GM19372 (cell line): Measurements from ENCODE around the gene SUSD6.
"Not testable (repeated sequence)": the region's sequence is repeated elsewhere in the genome, so short reads cannot be mapped to it uniquely, and the experiment has no call there.

Experiments used
- ATAC-seq: cut with Tn5 transposase; IDR thresholded peaks from one replicate; pipeline ENCODE4 v1.9.1; 2021; ENCODE audit warnings: mild to moderate bottlenecking, low read depth, moderate library complexity; ENCODE audit not compliant: unreplicated experiment

SUSD6 gene

DNA sequence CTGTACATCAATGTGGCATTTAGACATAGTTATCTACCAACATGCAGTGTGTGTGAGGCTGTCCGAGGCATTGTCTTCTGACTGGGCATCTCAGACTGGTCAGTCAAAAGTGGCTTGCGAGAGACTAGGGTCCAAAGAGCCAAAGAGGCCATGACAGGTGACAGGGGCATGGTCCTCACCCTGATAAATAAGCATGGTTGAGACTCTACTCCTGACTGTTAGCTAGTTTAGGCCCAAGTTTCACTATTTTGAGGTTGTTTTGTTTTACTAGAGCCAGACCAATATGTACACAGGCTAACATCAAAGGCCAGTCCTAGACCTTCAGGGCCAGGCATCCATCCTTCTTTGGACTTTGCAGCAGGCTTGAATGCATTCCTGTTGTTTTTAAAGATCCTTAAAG is 78.6 kb downstream of the SUSD6 start:
- no peak for ATAC-seq

DNA sequence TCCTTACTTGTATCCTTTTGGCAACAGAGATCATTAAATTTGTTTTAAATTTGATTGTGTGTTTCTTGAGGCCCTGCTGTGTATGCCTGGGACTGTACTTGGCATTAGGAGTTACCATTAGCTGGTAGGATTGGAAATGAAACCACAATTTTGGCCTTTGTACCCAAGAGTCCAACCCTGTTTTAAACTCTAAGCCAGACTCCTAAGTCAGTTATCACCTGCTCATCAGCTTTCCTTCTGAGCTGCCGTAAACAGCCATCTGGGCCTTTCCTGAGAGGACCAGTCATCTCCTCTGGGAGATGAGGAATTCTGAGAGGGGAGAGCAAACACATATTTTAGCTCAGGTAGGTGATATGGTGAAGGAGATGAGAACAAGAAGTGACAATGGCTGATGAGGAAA is 81.2 kb downstream of the SUSD6 start:
- no peak for ATAC-seq

DNA sequence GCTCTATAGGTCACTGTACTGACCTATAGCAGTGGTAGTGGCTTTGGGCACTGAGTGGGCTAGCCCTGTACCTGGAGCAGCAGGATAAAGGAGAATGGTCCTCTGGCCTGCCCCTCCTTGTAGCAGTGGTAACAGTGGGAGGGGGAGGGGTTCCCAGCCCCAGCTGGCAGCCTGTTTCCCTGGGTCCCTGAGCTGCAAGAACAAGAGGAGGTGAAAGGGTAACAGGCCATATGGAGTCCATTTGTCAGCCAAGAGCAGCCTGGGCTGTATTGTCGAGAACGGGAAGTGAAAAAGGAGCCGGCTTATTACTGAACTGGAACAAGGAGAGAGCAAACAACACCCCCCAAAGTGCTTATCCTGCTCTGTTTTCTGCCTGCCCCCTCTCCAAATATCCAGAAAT is 81.7 kb downstream of the SUSD6 start:
- no peak for ATAC-seq

DNA sequence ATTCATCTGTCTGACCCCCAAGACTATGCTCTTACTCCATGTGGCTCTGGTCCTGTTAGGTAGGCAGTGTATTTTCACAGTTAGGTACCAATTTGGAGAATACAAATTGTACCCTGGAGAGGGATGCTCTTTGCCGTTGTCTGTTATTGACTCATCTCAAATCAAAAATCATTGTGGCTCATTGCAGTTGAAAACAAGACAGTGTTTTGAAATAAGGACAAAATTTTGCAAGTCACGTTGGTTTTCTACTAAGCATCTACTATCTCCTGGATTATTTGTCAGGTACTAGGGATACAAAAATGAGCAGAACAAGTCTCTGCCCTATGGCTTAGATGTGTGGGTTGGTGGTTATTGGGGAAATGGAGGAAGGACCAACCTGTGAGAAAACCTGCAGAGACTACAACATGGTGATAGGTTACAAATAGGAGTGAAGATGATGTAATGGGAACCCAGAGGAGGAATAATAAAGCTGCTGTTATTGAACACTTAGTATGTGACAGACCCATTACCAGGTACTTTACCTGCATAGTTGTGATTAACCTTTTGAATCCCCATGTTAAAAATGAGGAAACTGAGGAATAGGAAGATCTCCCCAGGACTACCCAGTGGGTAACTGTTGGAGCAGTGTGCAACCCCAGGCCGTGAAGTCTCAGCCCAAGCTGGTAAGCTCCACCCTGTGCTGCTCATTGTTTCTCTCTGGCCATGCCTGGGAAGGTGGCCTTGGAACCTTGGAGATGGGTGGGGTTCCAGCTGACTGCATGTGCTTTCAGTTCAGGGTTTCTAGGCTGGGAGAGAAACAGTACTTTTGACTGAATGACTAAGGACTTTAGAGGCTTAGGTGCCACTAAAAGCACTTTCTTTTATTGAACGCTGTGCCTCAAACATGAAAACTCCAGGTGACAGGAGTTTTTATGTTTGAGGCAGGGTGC is 82.7 kb downstream of the SUSD6 start:
- no peak for ATAC-seq

DNA sequence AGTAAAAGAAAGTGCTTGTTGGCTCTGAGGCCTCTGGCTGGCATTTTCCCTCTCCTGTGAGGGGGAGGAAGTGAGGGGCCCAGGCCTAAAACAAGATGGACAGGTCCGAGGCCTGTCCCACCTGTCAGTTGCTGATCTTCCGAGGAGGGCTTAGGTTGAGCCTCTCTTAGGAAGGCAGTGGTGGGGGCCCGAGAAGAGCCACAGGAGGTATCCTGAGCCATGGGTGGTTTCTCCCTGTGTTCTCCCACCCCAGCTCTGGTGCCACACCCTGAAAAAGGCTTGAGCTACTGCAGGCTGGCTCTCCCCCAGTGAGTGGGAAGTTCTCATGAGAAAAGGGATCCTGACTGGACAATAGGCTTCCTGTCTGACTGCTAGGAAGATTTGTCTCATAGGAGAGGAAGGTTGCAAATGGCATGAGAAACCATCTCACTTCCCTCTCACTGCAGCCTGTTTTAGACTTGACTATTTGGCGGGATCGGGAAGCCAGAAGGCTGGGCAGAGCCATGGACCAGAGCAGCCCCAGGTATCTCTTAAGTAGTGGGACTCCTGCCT is 83.4 kb downstream of the SUSD6 start:
- ATAC-seq = no peak

DNA sequence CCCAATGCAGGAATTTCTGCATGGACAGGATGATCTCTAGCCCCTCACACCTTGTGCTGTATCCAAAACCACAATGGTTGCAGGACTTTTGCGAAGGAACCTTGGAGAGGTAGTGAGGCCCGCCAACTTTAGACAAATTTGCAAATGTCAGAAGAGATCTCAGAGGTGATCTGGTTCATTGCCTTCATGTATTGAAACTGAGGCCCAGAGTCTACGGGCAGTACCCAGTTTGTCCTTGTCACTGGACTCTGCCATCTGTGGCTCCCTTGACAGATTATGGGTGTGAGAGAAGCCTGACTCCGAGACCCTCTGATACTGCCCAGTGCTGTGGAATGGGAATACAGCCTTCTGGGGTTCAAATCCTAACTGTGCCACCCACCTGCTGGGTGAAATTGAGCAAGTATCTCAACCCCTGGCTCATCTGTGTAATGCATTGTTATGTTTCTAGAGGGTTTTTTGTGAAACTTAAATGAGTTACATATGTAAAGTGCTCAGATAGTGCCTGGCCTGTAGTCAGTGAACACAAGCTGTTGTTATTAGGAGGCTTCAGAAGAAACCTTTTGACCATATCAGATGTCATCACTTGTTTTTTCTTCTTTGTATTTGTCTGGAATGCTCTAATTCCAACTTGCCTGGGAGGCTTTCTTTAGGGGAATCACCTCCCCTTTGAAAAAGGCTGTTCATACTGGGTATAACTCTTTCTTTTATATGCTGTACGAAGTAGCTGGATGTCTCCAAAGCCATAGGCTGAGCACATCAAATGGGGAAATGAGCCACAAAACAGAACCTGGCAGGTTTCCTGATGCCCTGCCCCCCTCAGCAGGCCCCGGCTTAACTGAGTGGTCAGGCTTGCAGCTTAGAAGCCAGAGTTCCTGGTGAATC is 84.2 kb downstream of the SUSD6 start:
- no peak for ATAC-seq

DNA sequence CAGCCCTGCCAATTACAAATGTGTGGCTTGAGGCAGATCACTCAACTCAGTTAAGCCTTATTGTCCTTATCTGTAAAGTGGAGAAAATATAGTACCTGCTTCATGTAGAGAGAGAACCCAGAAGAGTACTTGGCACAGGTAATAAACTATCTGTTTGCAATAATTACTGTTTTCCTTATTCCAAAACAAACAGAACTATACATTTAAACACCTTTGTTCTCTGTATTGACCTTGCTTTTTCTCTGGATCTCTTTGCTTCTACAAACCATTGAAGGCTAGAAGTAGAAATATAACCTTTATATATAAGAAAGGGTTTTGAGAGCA is 84.8 kb downstream of the SUSD6 start:
- ATAC-seq = no peak

DNA sequence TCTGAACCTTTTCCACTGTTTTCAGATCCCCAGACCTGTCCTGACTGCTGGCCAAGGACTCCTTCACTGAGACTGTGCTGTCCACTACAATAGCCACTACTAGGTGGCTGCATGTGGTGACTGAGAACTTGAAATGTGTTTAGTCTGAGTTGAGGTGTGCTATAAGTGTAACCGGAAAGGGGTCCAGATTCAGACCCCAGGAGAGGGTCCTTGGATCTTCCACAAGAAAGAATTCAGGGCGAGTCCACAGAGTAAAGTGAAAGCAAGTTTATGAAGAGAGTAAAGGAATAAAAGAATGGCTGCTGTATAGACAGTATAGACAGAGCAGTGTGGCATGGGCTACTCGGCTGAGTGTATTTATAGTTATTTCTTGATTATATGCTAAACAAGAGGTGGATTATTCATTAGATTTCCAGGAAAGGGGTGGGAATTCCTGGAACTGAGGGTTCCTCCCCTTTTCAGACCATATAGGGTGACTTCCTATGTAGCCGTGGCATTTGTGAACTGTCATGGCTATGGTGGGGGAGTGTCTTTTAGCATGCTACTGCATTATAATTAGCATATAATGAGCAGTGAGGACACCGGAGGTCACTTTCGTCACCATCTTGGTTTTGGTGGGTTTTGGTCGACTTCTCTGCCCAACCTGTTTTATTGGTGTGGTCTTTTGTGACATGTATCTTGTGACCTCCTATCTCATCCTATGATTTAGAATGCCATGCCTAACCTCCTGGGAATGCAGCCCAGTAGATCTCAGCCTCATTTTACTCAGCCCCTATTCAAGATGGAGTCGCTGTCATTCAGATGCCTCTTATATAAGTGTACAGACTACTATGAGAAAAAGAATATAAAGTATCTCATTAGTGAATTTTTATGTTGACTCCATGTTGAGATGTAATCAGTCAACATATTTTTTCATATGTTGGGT is 85.5 kb downstream of the SUSD6 start:
- no peak for ATAC-seq

DNA sequence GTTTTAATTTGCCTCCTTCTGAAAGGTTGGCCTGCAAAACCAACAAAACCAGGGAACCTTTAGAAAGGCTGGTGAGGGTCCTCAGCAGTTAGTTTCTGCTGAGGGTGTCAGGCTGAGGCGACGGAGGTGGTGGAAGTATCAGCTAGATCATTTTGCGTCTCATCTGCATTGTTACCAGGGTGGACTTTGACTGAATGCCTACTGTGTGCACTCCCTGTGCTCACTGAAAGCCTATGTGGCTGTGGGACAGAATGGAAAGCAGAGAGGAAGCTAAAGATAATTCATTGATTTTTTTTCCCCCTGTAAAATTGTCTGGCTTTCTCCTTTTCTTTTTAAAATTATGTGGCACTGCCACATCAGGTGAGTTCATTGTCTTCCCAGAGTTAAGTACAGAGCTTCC is 87.2 kb downstream of the SUSD6 start:
- ATAC-seq = no peak

DNA sequence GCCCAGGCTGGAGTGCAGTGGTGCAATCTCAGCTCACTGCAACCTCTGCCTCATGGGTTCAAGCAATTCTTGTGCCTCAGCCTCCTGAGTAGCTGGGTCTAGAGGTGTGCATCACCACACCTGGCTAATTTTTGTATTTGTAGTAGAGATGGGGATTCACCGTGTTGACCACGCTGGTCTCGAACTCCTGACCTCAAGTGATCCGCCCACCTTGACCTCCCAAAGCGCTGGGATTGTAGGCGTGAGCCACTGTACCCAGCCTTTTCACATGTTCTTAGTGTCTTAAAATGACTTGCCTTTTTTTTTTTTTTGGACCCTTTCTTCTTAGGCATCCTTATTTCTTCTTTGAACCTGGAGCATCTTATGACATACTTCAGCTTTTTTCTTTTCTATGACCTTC is 87.8 kb downstream of the SUSD6 start:
- not testable (repeated sequence) for ATAC-seq

DNA sequence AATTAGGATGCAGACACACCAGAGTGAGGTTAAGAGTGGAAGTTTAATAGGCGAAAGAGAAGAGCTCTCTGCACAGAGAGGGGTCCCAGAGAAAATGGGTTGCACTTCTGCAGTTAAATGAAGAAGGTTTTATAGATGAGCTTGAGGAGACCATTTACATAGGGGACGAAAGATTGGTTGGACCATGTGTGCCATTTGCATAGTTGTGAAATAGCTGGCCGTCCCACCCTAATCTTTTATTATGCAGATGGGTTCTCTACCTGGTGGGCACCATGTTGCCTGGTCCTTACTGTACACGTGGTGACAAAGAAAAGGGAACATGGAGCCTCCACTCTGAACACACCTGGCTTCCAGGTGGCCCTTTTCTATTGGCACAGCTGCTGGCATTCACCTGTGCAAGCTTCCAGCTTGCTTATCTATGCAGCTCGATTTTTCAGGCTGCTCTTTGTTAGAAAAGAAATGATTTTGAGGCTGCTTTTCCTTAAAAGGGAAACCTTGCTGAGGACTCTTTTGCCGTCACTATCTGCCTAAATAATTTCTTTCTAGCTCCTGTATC is 88.4 kb downstream of the SUSD6 start:
- no peak for ATAC-seq

DNA sequence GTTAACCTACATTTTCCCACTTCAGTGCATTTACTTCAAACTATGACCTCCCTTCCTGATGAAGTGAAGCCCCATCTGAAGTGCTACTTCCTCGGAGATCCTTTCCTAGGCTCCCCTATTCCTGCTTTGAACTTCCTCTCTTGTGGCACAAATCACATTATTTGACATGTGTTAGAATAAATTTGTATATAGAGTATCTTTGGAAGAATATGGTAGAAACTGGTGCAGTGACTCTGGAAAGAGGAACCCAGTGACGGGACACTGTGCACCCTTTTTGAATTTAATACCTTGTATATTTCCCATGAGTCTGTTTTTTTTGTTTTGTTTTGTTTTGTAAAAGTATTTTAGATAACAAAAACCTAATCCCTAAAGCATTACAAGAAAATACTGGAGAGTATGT is 89.2 kb downstream of the SUSD6 start:
- no peak for ATAC-seq

DNA sequence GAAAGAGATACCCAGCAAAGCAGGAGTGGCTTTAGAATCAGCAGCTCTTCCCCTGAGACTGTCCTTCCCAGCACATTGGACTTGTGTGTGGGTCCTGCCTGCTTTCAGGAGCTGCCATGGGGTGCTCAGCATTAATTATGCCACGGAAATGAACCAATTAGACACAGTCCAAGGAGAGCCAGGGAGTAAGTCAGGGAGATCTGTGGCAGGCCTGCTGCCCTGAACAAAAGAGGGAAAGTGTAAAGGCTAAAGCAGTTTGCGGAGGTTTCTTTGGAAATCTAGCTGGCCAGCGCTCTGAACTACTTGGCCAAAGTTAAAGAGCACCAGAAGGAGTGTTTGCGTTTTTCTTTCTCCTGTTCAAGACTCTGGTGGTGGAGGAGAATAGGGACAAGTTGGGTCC is 89.9 kb downstream of the SUSD6 start:
- ATAC-seq = no peak

DNA sequence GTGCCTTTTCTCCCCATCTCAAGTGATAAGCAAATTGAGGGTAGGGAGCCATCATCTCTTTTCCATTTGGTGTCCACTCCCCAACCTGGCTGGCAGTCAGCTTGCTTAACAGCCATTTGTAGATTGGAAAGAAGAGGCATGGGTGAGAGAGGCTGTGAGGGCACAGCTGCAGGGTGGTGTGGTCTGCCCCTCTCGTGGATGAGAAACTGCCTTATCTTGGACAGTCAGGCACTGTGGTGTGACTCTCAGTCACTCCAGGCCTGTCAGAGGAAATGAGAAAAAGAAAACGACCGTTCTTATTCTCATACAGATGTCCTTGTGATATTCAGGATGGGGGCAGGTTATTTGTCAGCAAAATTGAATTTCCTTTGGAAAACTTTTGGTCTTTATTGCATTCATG is 90.5 kb downstream of the SUSD6 start:
- no peak for ATAC-seq

DNA sequence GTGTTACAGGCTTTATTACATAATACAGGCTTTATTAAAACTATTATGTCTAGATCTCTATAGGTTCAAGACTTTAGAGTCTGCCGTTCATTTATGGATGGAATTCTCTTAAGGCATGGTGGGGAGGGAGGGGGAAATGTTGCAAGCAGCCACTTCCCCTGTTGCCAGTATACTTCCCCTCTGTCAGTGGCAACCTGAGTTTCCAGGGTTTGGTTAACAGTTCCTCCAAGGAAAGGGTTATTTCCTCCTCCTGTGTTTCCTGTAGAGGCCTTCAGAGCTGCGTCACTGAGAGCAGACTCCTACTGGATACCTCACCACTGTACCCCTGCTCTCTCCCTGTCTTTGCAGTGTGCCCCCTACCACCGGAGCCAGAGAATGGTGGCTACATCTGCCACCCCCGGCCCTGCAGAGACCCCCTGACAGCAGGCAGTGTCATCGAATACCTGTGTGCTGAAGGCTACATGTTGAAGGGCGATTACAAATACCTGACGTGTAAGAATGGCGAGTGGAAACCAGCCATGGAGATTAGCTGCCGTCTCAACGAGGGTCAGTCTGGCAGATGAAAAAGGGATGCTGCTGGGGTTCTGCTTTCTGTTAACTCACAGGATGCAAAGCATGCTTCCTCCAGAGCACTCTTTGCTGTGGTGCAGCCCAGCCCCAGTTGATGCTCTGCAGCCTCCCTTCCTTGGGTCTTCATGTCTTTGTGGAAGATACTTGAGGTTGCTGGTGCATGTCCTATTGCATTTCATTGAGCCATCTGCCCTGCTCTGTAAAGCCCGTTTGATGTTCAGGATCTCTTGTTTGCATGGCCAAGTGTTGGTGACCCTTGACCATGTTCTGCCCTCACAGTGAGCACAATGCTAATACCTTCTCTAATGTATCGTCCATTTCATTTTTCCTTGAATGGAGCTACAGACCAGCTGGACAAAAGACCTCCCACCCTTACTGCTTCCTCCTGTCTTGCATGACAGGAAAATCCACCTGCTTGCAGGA is 91.9 kb downstream of the SUSD6 start:
- no peak for ATAC-seq

DNA sequence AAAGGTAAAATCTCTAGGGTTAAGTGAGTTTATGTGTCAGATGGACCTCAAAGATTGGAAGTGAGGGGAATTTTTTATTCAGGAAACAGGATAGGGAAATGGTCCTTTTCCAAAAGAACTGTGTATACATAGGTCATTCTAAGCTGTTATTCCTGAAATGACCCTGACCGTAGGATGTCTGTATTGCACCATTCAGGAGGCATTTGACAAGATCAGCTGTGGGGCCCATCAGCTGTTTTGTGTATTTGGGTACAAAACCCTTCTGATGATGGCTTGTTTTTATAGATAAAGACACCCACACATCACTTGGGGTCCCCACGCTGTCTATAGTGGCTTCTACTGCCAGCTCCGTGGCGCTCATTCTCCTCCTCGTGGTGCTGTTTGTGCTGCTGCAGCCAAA is 92.9 kb downstream of the SUSD6 start:
- ATAC-seq = no peak

DNA sequence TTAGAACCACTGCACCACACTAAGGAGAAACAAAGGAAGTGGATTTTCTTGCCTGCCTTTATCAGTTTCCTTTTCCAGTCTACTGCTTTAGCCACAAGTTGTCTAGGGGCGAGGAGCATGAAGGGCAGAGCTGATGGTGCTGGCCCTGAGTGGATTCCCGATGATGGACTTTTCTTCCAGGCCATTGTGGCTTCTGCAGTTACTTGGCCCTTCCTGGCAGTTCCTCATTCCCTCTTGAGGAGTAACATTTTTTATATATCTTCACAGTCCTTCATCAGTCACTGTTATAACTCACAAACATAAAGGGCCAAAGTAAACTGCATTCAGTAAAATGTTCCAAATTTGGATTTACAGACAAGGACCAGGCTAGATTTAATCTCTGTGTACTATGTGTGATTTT is 94.3 kb downstream of the SUSD6 start:
- ATAC-seq = no peak

DNA sequence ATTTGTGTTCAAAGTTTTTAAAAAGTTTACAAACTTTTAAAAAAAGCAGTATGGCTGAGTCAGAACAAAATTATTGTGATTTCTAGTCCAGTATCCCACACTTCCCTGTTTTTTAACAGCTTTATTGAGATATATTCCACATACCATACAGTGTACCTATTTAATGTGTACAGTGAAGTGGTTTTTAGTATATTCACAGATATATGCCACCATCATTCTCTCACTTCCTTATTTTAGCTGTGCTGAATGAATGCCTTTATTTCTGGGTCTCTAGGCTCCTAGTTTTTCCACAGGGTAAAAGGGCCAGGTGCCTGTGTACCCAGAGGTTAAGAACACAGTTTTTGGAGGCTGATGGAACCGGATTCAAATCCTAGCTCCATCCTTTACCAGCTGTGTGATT is 96.7 kb downstream of the SUSD6 start:
- no peak for ATAC-seq
